HG03442 (cell line): Measurements from ENCODE around the gene TCFL5.
"Not testable (repeated sequence)": the region's sequence is repeated elsewhere in the genome, so short reads cannot be mapped to it uniquely, and the experiment has no call there.

Source experiments
- ATAC-seq: cut with Tn5 transposase; IDR thresholded peaks from one replicate; pipeline ENCODE4 v1.9.1; 2021; ENCODE audit warnings: mild to moderate bottlenecking, moderate library complexity; ENCODE audit not compliant: unreplicated experiment

Gene TCFL5

DNA sequence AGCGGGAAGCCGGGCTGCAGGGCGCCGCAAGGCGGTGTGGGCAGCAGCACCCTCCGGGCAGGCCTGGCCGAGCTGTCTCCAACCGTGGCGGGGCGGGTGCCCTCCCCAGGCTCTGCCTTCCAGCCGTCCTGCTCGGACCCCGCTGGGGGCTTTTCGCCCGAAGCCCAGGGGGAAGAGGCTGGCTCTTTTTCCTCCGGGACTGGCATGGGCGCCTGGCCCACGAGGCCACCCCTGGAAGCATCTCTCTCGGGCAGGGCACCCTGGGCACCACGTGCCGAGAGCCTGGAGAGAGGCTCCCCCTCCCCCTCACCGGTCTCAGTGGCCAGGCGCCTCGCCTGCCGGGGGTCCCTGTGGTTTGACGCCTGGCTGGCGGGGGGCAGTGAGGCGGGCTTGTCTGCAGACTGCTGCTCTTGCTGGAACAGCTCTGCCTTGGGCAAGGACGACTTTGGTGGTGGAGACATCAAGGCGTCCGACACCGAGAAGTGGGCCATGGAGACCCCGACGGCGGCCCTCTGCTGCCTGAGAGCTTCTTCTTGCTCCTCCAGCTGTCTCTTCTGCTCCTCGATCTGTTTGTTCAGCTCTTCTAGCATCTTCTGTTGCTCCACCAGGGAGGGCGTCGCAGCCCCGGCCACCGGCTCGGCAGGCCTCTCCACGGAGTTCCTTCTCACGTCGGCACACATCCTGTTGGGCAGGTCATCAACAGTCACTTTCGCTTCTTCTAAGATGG, 19.5 kb upstream of the TCFL5 start:
- no peak for ATAC-seq

GRCh38 chr20:62880147-62880934, 18.7 kb upstream of the TCFL5 start:
- no peak for ATAC-seq

GRCh38 chr20:62879275-62880146, 17.9 kb upstream of the TCFL5 start:
- no peak for ATAC-seq

GRCh38 chr20:62878244-62879038, 16.8 kb upstream of the TCFL5 start:
- no peak for ATAC-seq

- ATAC-seq, result no peak
Measured at GRCh38 chr20:62876902-62877816, 15.5 kb upstream of the TCFL5 start.

- ATAC-seq, result no peak
Measured at GRCh38 chr20:62876501-62876901, 14.9 kb upstream of the TCFL5 start.

- ATAC-seq, result no peak
Measured at GRCh38 chr20:62875419-62876361, 14.1 kb upstream of the TCFL5 start.

DNA sequence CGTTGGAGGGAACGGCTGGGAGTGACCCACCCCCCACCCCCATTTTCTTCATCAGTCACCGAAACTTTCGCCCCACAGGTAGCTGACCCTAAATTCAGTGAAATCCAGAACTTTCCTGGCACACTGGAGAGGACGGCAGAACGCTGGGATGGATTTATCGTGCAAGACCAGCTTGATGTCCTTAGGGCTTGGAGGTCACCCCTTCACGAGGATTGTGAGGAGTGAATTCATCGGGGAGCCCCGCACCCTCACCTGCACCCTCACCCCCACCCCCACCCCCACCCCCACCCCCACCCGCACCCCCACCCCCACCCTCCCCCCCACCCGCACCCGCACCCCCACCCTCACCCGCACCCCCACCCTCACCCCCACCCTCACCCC, 13.3 kb upstream of the TCFL5 start:
- ATAC-seq, result no peak

- not testable (repeated sequence) for ATAC-seq
Measured at GRCh38 chr20:62873681-62874031, 12.0 kb upstream of the TCFL5 start.

DNA sequence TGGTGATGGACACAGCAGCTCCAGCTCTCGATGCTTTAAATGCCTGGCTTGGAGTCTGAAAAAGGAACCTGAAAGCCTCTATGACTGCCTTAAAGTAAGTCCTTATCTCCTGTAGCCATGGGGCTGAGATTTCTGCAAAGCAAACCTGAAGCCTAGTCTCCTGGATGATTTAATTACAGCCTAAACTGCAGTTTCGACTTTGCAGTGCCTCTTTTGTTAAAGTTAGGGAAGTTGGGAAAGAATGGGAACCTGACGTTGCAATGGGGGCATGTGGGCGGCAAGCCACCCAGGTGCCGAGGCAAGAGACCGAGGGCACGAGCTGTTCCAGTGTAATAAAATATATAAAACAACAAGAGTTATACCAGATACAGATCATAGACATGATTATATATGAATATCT, 11.7 kb upstream of the TCFL5 start:
- no peak for ATAC-seq

DNA sequence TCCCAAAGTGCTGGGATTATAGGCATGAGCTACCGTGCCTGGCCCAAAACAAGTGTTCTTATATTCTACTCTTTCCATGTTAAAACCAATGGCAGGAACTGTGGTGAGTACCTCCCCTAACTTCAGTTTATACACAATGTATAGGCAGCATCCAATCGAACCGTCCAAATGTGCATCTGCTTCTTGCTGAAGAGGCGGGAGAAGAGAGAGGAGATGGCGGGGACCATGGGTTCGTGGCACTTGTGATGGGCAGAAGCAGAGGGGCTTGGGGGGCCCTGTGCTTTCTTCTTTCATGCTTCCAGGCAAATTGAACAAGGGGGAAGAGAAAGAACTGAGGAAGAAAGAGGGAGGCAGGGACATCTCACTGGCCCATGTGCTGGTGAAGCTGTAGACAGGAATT, 11.2 kb upstream of the TCFL5 start:
- ATAC-seq, result no peak

GRCh38 chr20:62872184-62872847, 10.7 kb upstream of the TCFL5 start:
- no peak for ATAC-seq

DNA sequence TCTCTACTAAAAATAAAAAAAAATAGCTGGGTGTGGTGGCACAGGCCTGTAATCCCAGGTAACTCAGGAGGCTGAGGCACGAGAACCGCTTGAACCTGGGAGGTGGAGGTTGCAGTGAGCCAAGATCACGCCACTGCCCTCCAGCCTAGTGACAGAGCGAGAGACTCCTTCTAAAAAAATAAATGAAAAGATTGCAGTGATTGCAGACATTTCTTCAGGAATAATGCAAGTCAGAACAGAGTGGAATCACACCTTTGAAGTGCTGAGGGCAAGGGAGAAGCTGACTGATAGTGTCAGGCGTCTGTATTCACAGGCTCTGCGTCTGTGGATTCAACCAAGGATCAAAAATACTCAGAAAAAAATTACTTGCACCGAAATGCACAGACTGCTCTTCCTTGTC, 2.6 kb upstream of the TCFL5 start:
- no peak for ATAC-seq

DNA sequence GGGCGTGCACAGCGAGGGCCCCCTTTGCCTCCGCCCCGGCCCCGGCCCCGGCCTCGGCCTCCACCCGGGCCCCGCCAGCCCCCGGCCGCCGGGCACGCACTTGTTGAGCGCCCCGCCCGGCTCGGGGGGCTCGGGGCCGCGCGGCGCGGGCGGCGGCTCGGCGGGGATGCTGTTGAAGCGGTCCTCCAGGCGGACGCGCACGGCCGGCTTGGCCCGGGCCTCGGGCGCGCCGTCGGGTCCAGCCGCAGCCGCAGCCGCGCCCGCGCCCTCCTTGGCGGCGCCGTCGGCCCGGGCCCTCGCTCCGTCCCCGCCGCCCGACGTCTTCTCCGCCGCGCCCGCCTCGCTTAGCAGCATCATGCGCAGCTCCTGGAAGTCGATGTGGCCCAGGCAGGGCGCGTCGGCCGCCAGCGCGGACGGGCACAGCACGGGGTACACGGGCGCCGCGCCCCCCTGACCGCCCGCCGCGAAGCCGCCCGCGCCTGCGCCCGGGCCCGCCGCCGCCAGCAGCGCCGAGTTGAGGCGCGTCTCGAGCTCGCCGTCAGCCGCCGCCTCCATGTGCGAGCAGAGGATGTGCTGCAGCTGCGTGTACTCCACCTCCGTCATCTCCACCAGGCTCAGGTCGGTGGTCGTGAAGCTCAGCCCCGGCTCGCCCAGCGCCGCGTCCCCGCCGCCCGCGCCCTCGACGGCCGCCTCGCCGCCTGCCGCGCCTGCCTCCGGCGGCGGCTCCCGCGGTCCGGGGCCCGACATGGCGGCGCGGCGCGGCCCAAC, 514 bp downstream of the TCFL5 start:
- peak; percentile 39 for ATAC-seq

- peak; percentile 11 for ATAC-seq
Measured at GRCh38 chr20:62860391-62860923, 1.2 kb downstream of the TCFL5 start.

DNA sequence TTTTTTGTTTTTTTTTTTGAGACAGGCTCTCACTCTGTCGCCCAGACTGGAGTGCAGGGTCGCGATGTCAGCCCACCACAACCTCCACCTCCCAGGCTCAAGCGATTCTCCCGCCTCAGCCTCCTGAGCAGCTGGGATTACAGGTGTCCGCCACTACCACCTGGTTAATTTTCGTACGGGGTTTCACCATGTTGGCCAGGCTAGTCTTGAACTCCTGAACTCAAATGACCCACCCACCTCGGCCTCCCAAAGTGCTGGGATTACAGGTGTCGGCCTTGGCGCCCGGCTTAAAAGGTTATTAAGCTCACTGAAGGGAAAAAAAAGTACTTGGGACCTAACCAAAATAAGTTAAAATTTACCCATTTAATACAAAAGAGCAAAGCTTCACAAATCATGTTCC, 1.9 kb downstream of the TCFL5 start:
- ATAC-seq, result no peak
